ENCODE data around the gene TUT1.
"Not testable (repeated sequence)": the region's sequence is repeated elsewhere in the genome, so short reads cannot be mapped to it uniquely, and the experiment has no call there.

TUT1 gene

DNA sequence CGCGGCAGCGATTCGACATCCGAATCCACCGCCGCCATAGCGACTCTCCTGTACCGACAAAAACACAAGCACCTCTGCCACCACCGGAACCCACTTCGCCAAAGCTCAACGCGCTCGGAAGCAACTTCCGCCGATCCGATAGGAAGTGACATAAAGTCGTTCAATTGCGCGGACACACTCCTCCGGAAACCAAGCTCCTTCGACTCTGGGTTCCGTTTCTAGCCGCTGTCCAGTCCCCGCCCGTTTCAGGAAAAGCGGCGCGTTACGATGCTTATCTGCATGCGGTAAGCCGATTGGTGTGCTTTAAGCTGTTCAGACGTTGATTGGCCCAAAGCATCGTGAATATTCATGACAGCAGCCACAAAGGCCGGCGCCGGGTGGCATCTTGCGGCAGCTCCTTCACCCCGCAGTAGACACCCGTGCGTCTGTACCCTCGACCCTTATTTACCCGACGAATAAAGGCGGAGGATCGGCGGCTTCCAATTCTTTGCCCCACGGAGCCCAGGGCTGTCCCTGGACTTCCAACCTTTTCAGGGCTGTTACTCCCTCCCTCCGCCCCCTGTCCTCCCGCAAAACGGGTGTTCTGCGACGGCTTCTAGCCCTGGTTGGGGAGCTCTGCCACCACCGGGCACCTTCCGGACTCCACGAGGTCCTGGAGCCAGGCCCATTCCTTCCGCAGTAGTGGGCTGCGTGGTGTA is at the start of gene TUT1:
TUT1 (minus strand) TSS at position 76 of the 698 bp plus-strand sequence; CDS start at position 38, 38 bp downstream.
- DNase-seq (ENCODE audit: low read depth in 3 of 3), result peak; percentile 88 to 95 (median 92)

DNA sequence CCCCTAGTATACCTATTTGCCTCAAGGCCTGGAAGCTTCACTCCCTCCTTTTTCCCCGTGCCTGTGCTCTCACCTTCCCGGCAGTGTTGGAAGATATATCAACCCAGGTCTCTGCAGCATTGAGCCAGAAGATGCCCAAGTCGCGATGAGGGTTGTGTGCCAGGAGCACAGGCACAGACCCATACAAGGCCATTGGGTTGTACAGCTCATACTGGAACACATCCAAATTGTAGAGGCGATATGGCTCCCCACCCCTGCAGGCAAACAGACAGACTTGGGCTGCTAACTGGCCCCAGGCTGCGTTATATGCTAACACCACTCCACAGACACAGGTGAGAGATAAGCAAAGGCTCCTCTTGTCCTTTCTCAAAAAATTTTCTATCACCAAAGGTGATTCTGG is 41.2 kb upstream of the TUT1 start:
- no peak for DNase-seq (ENCODE audit: low read depth in 3 of 3)

DNA sequence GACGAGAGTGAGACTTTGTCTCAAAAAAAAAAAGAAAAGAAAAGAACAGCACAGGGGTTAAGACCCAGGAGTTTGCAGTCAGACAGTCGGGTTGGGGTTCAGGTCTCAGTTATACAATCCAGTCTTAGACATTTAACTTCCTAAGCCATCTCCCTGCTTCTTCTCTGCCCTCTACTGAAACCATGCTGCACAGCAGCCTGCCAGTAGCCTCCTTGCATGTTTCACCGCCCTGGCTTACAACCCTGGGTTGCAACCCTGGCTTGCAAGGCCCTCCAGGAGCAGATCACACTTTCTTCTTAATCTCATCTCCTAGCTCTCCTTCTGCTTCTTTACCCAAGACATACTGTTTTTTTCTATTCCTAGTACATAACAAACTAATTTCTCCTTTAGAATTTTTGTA is 36.4 kb upstream of the TUT1 start:
- DNase-seq (ENCODE audit: low read depth in 3 of 3), result no peak

DNA sequence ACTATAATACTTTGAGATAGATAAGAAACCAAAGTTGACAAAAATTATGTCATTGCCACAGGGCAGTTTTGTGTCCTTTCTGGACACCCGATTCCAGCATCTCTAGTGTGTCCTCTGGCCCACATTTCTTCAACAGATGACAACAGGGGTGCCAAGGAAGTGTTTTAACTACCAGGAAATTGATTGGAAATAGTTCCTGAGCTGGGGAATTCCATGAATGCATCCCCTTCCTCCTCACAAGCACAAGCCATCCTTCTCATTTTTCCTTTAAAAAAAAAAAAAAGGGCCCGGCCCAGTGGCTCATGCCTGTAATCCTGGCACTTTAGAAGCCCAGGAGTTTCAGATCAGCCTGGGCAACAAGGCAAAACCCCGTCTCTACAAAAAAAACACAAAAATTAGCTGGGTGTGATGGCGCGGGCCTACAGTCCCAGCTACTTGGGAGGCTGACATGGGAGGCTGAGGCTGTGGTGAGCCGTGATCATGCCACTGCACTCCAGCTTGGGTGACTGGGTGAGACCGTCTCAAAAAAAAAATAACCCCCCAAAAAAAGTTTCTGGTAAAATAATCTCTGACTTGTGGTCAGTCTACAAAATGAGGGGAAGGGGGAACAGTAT is 31.3 kb upstream of the TUT1 start:
- no peak for DNase-seq (ENCODE audit: low read depth in 3 of 3)

- peak; percentile 93 to 95 (median 94) for DNase-seq (ENCODE audit: low read depth in 3 of 3)
Observed at GRCh38 chr11:62621567-62622470, 30.5 kb upstream of the TUT1 start, which contains the start of gene B3GAT3. Gene B3GAT3, minus strand, starts transcription at chr11:62621986. Its CDS starts 39 bp downstream, at chr11:62621947.

GRCh38 chr11:62621027-62621566 is 29.8 kb upstream of the TUT1 start:
- no peak for DNase-seq (ENCODE audit: low read depth in 3 of 3)

- DNase-seq (ENCODE audit: low read depth in 3 of 3), result not testable (repeated sequence)
Observed at GRCh38 chr11:62616957-62617356, 25.6 kb upstream of the TUT1 start.

GRCh38 chr11:62615521-62615920 is 24.2 kb upstream of the TUT1 start:
- no peak for DNase-seq (ENCODE audit: low read depth in 3 of 3)

- peak; percentile 39 to 46 (median 44) for DNase-seq (ENCODE audit: low read depth in 3 of 3)
Observed at GRCh38 chr11:62614275-62614674, 23.0 kb upstream of the TUT1 start.

- DNase-seq (ENCODE audit: low read depth in 3 of 3), result no peak
Observed at GRCh38 chr11:62613291-62613778, 22.0 kb upstream of the TUT1 start.

DNA sequence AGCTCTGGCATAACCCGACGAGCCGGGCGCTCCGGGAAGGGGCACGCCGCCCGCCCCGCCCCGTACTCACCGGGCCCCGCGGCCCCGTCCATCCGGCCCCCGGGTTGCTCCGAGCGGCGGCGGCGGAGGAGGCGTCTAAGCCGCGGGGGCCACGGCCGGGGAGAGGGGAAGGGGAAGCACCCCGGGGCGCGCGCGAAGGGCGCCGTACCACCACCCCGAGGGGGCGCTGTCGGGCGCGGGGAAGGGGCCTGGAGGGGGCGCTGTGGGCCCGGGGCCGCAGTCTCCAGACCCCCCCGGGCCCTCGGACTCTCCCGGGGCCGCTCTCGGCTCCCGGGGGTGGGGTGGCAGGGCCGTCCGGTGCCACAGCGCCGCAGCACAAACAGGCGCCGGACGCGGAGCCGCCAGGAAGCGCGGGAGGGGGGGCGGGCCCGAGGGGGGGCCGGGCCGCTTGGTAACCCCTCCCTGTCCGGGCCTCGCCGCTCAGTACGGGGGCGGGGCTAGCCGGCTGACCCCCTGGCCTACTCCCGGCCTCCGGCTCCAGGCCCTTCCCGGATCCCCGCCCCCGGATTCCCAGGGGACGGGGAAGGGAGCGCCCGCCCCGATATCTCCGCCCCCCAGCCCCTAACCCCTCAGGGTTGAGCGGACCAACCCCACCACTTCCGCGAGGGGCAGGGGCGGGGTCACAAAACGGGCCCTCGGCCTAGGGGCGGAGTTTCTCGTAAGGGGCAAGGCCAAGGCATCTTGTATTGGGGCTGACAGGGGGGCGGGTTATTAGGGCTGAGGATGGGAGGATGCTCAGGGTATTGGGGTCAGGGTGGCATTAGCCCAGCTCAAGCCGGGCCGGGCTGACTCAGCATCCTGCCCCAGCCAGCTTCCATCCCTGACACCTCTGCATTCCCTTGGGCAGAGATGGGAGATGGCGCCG is 21.3 kb upstream of the TUT1 start, which contains the start of the genes EML3 and ROM1:
EML3 (minus strand) TSS at position 410 of the 925 bp plus-strand sequence; CDS start at position 92, 318 bp downstream.
ROM1 (plus strand) TSS at position 892 of the 925 bp plus-strand sequence; CDS start at position 917, 25 bp downstream.
- DNase-seq (ENCODE audit: low read depth in 3 of 3), result peak; percentile 70 to 86 (median 71)

DNA sequence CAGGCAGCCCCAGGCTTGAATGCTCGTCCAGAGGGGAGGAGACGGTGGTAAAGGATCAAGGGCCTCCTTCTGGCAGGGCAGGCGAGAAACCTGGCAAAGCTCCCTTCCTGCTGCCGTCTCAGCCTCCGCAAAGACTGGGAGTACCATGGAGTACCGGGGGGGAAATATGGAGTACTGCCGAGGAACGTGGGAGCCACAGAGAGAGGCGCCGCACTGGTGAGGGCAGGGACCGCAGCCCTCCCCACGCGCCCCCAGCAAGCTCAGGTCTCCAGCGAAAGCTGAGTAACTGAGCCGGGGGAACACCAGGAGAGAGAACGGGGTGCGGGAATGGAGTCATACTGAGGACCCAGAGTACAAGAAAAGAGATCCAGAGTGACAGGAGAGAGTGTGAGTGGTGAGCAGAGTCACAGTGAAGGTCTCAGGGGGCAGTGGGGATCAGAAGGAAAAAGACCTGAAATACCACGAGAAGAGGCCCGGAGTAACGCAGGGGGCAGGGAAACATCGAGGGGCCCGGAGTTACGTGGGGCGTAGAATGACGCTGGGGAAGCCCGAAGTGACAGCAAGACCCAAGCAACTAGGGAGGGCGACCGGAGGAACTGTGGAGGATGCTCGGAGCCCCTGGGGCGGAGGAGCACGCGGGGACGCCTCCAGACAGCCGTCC is 20.5 kb upstream of the TUT1 start:
- DNase-seq (ENCODE audit: low read depth in 3 of 3), result peak in 2 of 3 donors; percentile 31 to 53

DNA sequence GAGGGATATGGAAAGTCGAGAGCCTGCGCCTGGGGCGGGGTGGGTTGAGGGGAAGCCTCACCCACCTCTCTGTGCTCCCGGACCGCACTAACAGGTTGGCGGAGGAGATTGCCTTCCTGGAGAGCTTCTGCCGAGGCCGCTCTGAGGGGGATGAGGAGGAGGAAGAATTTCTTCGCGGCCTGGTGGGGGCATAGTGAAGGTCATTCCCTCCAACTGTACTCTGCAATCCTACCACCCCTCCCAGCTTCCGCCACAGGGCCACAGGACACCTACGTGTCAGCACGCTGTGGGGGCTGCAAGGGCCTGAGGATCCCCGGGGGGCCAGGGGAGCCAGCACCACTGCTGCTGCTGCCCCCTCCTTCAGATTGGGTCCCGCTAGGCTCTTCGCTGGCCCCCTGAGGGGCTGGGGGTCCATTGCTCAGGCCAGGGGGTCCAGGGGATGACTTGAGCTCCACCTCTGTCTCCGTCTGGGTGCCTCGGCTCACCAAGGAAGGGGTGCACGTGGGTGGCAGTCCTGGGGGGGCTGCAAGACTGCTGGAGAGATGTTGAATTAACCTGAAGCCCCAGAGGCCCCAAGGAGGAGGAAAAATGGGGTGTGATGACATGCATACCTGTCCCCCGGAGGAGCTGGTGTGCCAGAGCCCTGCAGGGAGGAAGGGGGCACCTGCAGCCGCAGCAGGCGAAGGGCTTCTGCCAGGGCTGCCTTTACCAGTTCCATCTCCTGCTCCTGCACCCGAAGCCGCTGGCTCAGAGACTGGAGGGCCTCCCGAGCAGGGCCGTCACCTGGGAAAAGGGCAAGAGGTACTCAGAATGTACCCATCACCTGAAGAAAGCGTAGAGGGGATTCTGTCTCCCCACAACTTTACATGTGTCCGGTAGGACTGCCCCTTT is 19.7 kb upstream of the TUT1 start:
- DNase-seq (ENCODE audit: low read depth in 3 of 3), result no peak

GRCh38 chr11:62610403-62610802 is 19.1 kb upstream of the TUT1 start:
- DNase-seq (ENCODE audit: low read depth in 3 of 3), result no peak

DNA sequence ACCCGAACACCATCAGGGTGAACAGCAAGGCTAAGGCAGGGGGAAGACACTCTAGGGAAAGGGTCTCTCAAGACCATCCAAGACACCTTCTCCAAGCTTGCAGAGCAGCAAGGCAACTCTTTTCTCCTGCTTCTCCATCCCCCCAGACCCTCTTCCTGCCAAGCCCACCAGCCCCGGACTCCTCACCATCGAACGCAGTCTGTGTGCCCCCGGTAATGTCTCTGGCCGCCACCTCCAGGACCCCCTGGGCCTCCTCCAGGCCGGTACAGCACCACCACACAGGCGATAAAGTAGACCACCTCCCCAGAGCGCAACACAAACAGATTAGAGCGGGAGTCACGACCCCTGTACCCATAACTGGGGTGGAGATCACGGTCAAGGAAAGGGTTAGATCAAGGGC is 17.5 kb upstream of the TUT1 start:
- no peak for DNase-seq (ENCODE audit: low read depth in 3 of 3)

DNA sequence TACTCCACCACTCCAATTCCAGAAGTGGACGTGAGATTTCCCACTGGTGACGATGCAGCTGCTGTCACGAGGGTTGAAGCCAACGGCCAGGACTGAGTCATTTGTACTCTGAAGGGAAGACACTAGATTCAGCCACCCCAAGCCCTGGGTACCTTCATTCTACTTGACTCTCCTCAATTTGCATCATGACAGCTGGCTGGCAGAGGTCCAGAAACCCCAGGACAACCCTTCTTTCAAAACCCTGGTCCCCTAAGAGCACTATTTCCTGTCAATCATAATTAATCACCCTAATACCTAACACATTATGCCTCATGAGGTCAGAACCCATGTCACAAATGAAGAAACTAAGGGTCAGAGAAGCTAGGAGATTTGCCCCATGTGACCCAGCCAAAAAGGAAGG is 16.4 kb upstream of the TUT1 start:
- DNase-seq (ENCODE audit: low read depth in 3 of 3), result no peak

DNA sequence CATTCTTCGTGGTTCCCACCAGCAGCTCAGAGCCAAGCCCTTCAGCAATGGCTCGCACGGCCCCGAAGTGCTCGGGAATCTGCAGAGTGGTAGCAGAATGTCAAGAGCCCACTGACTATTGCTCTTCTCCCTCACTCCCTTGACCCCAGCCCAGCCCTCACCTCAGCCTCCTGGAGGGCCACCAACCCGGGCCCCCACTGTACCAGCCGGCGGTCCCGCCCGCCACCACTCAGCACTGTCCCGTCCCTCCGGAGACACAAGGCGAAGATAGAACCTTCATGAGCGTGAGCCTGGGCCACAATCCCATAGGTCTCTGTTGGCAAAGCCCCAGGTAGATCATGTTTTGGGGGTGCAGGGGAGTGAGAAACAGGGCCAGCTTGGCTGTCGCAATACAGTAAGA is 14.6 kb upstream of the TUT1 start:
- DNase-seq (ENCODE audit: low read depth in 3 of 3), result no peak

GRCh38 chr11:62605467-62605866 is 14.1 kb upstream of the TUT1 start:
- DNase-seq (ENCODE audit: low read depth in 3 of 3), result no peak
